ENCODE data around the gene DNAL1.

DNAL1 gene

DNA sequence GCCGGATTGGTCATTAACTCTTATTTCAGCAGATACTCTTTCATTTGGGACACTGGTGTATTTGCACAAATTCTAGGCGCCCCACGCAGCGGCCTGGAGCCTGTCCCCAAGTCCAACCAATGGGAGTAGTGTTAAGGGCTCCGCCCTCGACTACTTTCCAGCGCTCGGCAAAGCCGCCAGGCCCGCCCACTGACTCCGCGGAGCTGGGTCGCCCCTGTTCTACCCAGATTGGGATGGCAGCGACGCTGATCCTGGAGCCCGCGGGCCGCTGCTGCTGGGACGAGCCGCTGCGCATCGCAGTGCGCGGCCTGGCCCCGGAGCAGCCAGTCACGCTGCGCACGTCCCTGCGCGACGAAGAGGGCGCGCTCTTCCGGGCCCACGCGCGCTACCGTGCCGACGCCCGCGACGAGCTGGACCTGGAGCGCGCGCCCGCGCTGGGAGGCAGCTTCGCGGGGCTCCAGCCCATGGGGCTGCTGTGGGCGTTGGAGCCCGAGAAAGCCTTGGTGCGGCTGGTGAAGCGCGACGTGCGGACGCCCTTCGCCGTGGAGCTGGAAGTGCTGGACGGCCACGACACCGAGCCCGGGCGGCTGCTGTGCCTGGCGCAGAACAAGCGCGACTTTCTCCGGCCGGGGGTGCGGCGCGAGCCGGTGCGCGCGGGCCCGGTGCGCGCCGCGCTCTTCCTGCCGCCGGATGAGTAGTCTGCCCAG, 32.3 kb upstream of the DNAL1 start, which contains the start of gene ACOT6:
Gene ACOT6, plus strand, starts transcription at position 179 of the 707 bp plus-strand sequence. Its CDS starts 55 bp downstream, at position 234.
- H3K9me3 ChIP-seq (ENCODE audit: control insufficient read depth, insufficient read depth, low read depth, low read length), result no peaks in the 10 kb centered on the region
- peak within 1 kb of the TSS; percentile 57 for H3K4me3 ChIP-seq (ENCODE audit: low read depth, low read length)
- no peaks in the 10 kb centered on the region for H3K4me1 ChIP-seq (ENCODE audit: control insufficient read depth, insufficient read depth, low read length)
- H3K27ac ChIP-seq (ENCODE audit: extremely low read depth, low read depth, low read length), result peak within 1 kb of the TSS; percentile 47; the same call in 1 of the 2 replicates
- POLR2A ChIA-PET, result interaction anchor here (0.6 to 2.1 kb wide), 4 partner anchors 11 to 44 kb away, joined by 3 to 6 read pairs (median 4); partner anchors contain the start of genes ACOT2 and ACOT4
- H3K36me3 ChIP-seq (ENCODE audit: control insufficient read depth in 2 of 2, insufficient read depth in 1 of 2, low read length in 2 of 2), result no peaks in the 10 kb centered on the region
- CTCF ChIA-PET, result interaction anchor here (0.6 to 1.0 kb wide), 2 partner anchors 122 to 1192 kb away, joined by 3 read pairs; partner anchors contain the start of gene RIOX1
- TF ChIP-seq ZBTB21 (tag by site-specific recombination; IDR thresholded peaks at IDR 0.05) (no peak), MZF1 (tag by site-specific recombination; IDR thresholded peaks at IDR 0.05; ENCODE audit: borderline replicate concordance) (no peak), ELK4 (IDR thresholded peaks at IDR 0.05; ENCODE audit: borderline replicate concordance, low read depth, low read length) (no peak), ZNF335 (tag by site-specific recombination; conservative IDR thresholded peaks at IDR 0.05) (no peak), ZNF513 (tag by site-specific recombination; IDR thresholded peaks at IDR 0.05) (no peak), INSM2 (tag by site-specific recombination; IDR thresholded peaks at IDR 0.05) (no peak), ZNF658 (tag by site-specific recombination; IDR thresholded peaks at IDR 0.05) (no peak), ZNF660 (tag by site-specific recombination; IDR thresholded peaks at IDR 0.05) (peak; percentile 18; the same call in 1 of the 2 replicates), ZNF23 (tag by site-specific recombination; IDR thresholded peaks at IDR 0.05; ENCODE audit: borderline replicate concordance) (no peak), ZNF174 (tag by site-specific recombination; IDR thresholded peaks at IDR 0.05) (no peak), ZNF133 (tag by site-specific recombination; IDR thresholded peaks at IDR 0.05) (no peak), ZNF768 (tag by site-specific recombination; IDR thresholded peaks at IDR 0.05) (peak; percentile 41; the same call in 1 of the 2 replicates), KLF10 (tag by site-specific recombination; IDR thresholded peaks at IDR 0.05) (peak; percentile 26; the same call in 1 of the 2 replicates), ZIC2 (tag by site-specific recombination; IDR thresholded peaks at IDR 0.05) (no peak), ZNF324 (tag by site-specific recombination; IDR thresholded peaks at IDR 0.05) (no peak), ZNF350 (tag by site-specific recombination; IDR thresholded peaks at IDR 0.05) (no peak), HOXA7 (CRISPR knock-in tag; IDR thresholded peaks at IDR 0.05; ENCODE audit: borderline replicate concordance) (no peak), GLIS1 (tag by site-specific recombination; IDR thresholded peaks at IDR 0.05) (peak; percentile 11; the same call in 1 of the 2 replicates), ZBTB20 (tag by site-specific recombination; IDR thresholded peaks at IDR 0.05) (peak; percentile 35; the same call in 1 of the 2 replicates), ZNF280C (tag by site-specific recombination; IDR thresholded peaks at IDR 0.05) (no peak), ZNF274 (IDR thresholded peaks at IDR 0.05; ENCODE audit: low read length) (no peak), ZNF274 (tag by site-specific recombination; IDR thresholded peaks at IDR 0.05; ENCODE audit: borderline replicate concordance) (no peak), ZNF223 (tag by site-specific recombination; IDR thresholded peaks at IDR 0.05) (no peak), ZNF600 (tag by site-specific recombination; IDR thresholded peaks at IDR 0.05) (peak; percentile 58; the same call in 1 of the 2 replicates)
- TF ChIP-seq, protein P1, sequence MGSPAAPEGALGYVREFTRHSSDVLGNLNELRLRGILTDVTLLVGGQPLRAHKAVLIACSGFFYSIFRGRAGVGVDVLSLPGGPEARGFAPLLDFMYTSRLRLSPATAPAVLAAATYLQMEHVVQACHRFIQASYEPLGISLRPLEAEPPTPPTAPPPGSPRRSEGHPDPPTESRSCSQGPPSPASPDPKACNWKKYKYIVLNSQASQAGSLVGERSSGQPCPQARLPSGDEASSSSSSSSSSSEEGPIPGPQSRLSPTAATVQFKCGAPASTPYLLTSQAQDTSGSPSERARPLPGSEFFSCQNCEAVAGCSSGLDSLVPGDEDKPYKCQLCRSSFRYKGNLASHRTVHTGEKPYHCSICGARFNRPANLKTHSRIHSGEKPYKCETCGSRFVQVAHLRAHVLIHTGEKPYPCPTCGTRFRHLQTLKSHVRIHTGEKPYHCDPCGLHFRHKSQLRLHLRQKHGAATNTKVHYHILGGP (tag by site-specific recombination; IDR thresholded peaks at IDR 0.05), result no peak
- TF ChIP-seq, protein P2, sequence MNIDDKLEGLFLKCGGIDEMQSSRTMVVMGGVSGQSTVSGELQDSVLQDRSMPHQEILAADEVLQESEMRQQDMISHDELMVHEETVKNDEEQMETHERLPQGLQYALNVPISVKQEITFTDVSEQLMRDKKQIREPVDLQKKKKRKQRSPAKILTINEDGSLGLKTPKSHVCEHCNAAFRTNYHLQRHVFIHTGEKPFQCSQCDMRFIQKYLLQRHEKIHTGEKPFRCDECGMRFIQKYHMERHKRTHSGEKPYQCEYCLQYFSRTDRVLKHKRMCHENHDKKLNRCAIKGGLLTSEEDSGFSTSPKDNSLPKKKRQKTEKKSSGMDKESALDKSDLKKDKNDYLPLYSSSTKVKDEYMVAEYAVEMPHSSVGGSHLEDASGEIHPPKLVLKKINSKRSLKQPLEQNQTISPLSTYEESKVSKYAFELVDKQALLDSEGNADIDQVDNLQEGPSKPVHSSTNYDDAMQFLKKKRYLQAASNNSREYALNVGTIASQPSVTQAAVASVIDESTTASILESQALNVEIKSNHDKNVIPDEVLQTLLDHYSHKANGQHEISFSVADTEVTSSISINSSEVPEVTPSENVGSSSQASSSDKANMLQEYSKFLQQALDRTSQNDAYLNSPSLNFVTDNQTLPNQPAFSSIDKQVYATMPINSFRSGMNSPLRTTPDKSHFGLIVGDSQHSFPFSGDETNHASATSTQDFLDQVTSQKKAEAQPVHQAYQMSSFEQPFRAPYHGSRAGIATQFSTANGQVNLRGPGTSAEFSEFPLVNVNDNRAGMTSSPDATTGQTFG (tag by site-specific recombination; IDR thresholded peaks at IDR 0.05; ENCODE audit: borderline replicate concordance), result no peak

Measured in HEK293 (cell line).